ENCODE results near the gene MEIS1.

MEIS1 gene

GRCh38 chr2:66431846-66432587, 2.9 kb upstream of the MEIS1 start:
- DNase-seq: no peak

GRCh38 chr2:66432801-66433694, 1.9 kb upstream of the MEIS1 start:
- peak; percentile 85 to 96 for DNase-seq

- no peak for DNase-seq
Measured at GRCh38 chr2:66433695-66433944, 1.3 kb upstream of the MEIS1 start.

- DNase-seq: peak; percentile 31 to 45
Measured at GRCh38 chr2:66433945-66434678, 813 bp upstream of the MEIS1 start.

- no peak for DNase-seq
Measured at GRCh38 chr2:66435549-66435875, 587 bp downstream of the MEIS1 start.

GRCh38 chr2:66435963-66436362, 1.0 kb downstream of the MEIS1 start:
- DNase-seq: no peak

GRCh38 chr2:66436581-66437001, 1.7 kb downstream of the MEIS1 start:
- DNase-seq: no peak

- DNase-seq: no peak
Measured at GRCh38 chr2:66437109-66437690, 2.3 kb downstream of the MEIS1 start.

GRCh38 chr2:66437691-66438497, 3.0 kb downstream of the MEIS1 start:
- no peak for DNase-seq

GRCh38 chr2:66438498-66438833, 3.5 kb downstream of the MEIS1 start:
- no peak for DNase-seq

- DNase-seq: no peak
Measured at GRCh38 chr2:66438891-66439811, 4.2 kb downstream of the MEIS1 start.

- no peak for DNase-seq
Measured at GRCh38 chr2:66439812-66440542, 5.1 kb downstream of the MEIS1 start.

GRCh38 chr2:66440708-66441497, 6.0 kb downstream of the MEIS1 start:
- no peak for DNase-seq

GRCh38 chr2:66441581-66442320, 6.8 kb downstream of the MEIS1 start:
- DNase-seq: no peak

- no peak for DNase-seq
Measured at GRCh38 chr2:66442516-66443185, 7.7 kb downstream of the MEIS1 start.

- DNase-seq: no peak
Measured at GRCh38 chr2:66443186-66443978, 8.5 kb downstream of the MEIS1 start.

- DNase-seq: no peak
Measured at GRCh38 chr2:66443979-66444861, 9.3 kb downstream of the MEIS1 start.
